COLO668 (cell line): ENCODE results near the gene LARGE2.

Experiments used
- DNase-seq: peaks from one replicate; lab custom pipeline; 2025; ENCODE audit not compliant: unreplicated experiment; lab: John Stamatoyannopoulos, UW

LARGE2 gene

GRCh38 chr11:45913942-45914635 lies 8.4 kb upstream of the LARGE2 start:
- no peak for DNase-seq

GRCh38 chr11:45915446-45915845 lies 7.0 kb upstream of the LARGE2 start:
- no peak for DNase-seq

- peak; percentile 38 for DNase-seq
These were observed 5.2 kb upstream of the LARGE2 start for GRCh38 chr11:45917286-45917622.

- peak; percentile 97 for DNase-seq
These were observed 4.7 kb upstream of the LARGE2 start, which contains the start of gene PEX16 for GRCh38 chr11:45917623-45918330. Gene PEX16 (minus strand): TSS chr11:45917877. CDS start chr11:45917811, 66 bp downstream.

GRCh38 chr11:45918331-45918941 lies 4.0 kb upstream of the LARGE2 start:
- peak; percentile 87 for DNase-seq

- no peak for DNase-seq
These were observed 3.3 kb upstream of the LARGE2 start for GRCh38 chr11:45918962-45919675.

- DNase-seq, result no peak
These were observed 2.5 kb upstream of the LARGE2 start for GRCh38 chr11:45919806-45920530.

- DNase-seq, result no peak
These were observed 1.7 kb upstream of the LARGE2 start for GRCh38 chr11:45920531-45921477.

- DNase-seq, result peak; percentile 98
These were observed 663 bp upstream of the LARGE2 start for GRCh38 chr11:45921561-45922424.

- no peak for DNase-seq
These were observed 1.8 kb downstream of the LARGE2 start for GRCh38 chr11:45924036-45924915.

GRCh38 chr11:45924927-45925326 lies 2.5 kb downstream of the LARGE2 start:
- DNase-seq, result no peak

GRCh38 chr11:45925550-45925949 lies 3.1 kb downstream of the LARGE2 start:
- DNase-seq, result no peak

- DNase-seq, result peak; percentile 15
These were observed 3.5 kb downstream of the LARGE2 start for GRCh38 chr11:45926001-45926401.

GRCh38 chr11:45926536-45927331 lies 4.3 kb downstream of the LARGE2 start:
- DNase-seq, result no peak

GRCh38 chr11:45927332-45927683 lies 4.9 kb downstream of the LARGE2 start:
- no peak for DNase-seq

- DNase-seq, result no peak
These were observed 5.4 kb downstream of the LARGE2 start for GRCh38 chr11:45927684-45928413.
